PC-3 (cell line): ENCODE results near the gene PEX5L.

Experiments used
- CTCF ChIP-seq: fragments of 300-600 bp; sonication (generic); conservative IDR thresholded peaks from 2 replicates; pipeline ENCODE4 v1.5.1; 2017; ENCODE audit warnings: antibody characterized with exemption, low read depth, mild to moderate bottlenecking, low read length
- EZH2 ChIP-seq: fragments of 300-600 bp; sonication (generic); IDR thresholded peaks from one replicate; pipeline ENCODE4 v1.6.1; 2017; ENCODE audit warnings: antibody characterized with exemption, mild to moderate bottlenecking, low read length; ENCODE audit not compliant: unreplicated experiment
- EZH2phosphoT487 ChIP-seq: fragments of 300-600 bp; sonication (generic); IDR thresholded peaks from 2 replicates; pipeline ENCODE4 v1.6.1; 2018; ENCODE audit warnings: mild to moderate bottlenecking, antibody characterized with exemption, low read length, borderline replicate concordance

GRCh38 chr3:179933080-179933479 is 103.7 kb downstream of the PEX5L start:
- no peak for TF ChIP-seq CTCF
- TF ChIP-seq EZH2phosphoT487: no peak
- no peak for TF ChIP-seq EZH2
